GM12873 (cell line): ENCODE data around the gene ADGRL1.

Experiments
- CTCF ChIP-seq: IDR thresholded peaks from 2 replicates; pipeline ENCODE4 v1.5.1; 2012; ENCODE audit warnings: low read depth, mild to moderate bottlenecking, moderate library complexity, low read length, control low read depth; ENCODE audit not compliant: insufficient read depth; ENCODE audit errors: missing control alignments

Gene ADGRL1

GRCh38 chr19:14164724-14165493 lies 41.1 kb downstream of the ADGRL1 start:
- TF ChIP-seq CTCF, result no peak

GRCh38 chr19:14164082-14164481 lies 41.9 kb downstream of the ADGRL1 start:
- no peak for TF ChIP-seq CTCF

GRCh38 chr19:14162871-14163297 lies 43.1 kb downstream of the ADGRL1 start:
- TF ChIP-seq CTCF, result no peak

- TF ChIP-seq CTCF, result no peak
These were observed 44.7 kb downstream of the ADGRL1 start for GRCh38 chr19:14161305-14161704.

- TF ChIP-seq CTCF, result no peak
These were observed 45.8 kb downstream of the ADGRL1 start for GRCh38 chr19:14160017-14160703.

- TF ChIP-seq CTCF, result no peak
These were observed 46.9 kb downstream of the ADGRL1 start for GRCh38 chr19:14159059-14159458.

GRCh38 chr19:14158276-14159023 lies 47.5 kb downstream of the ADGRL1 start:
- no peak for TF ChIP-seq CTCF
